Muscle of arm (tissue), 12 donors: Measurements from ENCODE around the gene NHS. TPM values are rescaled to one million over a fixed set of nuclear protein-coding genes. Genes with fewer than 3 reads are reported as not detected.
A peak's percentile ranks its signal among the peaks of the same experiment; 100 is the strongest.

Source experiments
- DNase-seq: peaks from one replicate; pipeline ENCODE4 v3.0.0-alpha.2; 2013
- polyA plus RNA-seq, 12 donors: library from polyadenylated mRNA; unstranded; fragments of 120-200 nt; gene quantifications; one replicate each; pipeline ENCODE4 v1.2.1, GENCODE V29; 2013; ENCODE audit not compliant: insufficient read length in 12 of 12

Gene NHS
- polyA plus RNA-seq, 12 donors, result 1.3 to 8.5 (median 2.1) TPM; not detected in 1

DNA sequence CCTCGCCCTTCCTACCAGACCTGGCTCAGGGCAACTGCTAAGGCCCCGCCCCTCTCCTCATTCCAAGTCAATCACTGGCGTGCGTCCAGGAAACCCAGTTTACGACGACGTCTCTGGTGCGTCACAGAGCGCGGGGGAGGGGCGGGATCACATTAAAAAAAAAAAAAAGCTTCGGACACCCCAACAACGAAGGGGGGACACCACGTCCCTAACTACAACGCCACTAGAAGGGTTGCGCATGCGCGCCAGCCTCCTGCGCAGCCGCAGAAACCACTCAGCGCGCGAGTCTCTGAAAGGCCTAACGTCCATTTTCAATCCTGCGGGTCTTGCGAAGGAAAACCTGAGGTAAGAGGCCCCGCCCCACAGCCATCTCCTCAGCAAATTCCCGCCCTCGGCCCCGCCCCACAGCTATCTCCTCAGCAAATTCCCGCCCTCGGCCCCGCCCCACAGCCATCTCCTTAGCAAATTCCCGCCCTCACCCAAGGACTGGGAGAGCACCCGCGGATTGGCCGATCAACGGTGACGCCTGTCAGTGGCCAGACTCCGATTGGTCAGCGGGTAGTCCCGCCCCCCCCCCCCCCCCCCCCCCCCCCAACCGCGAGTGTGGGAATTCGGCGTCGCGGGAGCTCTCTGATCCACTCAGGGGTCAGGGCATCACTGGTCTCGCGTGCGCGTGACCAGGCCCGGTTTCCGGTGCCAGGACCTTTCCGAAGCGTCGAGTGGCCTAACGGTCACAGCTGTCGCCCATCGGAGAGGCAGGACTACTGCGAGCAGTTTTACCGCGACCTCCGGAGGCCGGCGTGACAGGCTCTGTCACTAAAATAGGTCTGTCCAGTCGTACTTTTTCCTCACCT lies 362.1 kb downstream of the NHS start, which contains the start of gene SCML1:
Gene SCML1, plus strand, starts transcription at position 638 of the 854 bp plus-strand sequence. CDS start 6,694 bp downstream, outside the sequence.
- DNase-seq, result peak; percentile 94

DNA sequence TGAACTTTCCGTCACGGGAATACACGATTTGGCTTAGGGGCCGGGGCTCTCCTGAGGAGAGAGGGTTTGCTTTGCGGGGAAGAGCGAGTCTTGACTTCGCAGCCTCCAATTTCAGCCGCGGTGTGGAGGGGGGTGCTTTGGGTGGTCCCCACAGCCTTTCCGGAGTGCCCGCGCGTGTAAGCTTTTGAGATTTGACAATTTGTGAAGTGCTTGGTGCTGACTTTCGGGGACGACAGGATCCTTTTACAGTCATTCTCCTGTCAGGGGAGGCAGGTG lies 362.6 kb downstream of the NHS start:
- no peak for DNase-seq

DNA sequence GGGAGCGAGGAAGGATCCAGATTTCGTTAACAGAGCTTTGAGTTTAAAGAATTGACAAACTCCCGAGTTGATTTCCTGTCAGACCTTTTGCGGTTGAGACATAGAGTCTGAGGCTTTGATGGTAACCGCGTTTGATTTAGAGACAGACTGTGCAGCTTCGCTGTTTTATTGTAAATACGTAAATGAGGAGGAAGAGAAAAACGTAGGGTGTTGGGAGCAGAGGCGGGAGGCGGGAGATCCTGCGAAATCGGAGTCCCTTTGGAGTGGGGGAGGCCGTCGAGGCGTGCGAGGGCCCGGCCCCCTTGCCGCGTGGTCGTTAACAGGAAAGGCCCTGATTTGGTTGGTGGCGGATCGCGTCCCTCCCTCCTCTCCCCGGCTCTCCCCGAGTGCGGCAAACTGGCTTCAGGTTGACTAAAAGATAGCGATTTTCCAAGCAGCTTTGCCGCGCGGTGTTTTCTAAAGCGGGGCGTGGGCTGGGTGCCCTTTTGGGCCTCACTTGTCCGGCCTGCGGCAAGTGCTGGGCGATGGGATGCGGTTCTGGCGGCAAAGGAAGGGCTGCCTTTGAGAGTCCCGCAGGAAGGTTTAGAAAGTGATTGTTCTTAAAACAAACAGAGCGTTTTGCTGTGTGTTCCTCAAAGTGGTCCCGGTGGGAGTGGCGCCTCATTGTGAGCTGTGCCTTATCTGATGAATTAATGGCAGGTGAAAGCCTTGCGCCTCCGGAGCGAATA lies 363.1 kb downstream of the NHS start:
- DNase-seq, result peak; percentile 33

DNA sequence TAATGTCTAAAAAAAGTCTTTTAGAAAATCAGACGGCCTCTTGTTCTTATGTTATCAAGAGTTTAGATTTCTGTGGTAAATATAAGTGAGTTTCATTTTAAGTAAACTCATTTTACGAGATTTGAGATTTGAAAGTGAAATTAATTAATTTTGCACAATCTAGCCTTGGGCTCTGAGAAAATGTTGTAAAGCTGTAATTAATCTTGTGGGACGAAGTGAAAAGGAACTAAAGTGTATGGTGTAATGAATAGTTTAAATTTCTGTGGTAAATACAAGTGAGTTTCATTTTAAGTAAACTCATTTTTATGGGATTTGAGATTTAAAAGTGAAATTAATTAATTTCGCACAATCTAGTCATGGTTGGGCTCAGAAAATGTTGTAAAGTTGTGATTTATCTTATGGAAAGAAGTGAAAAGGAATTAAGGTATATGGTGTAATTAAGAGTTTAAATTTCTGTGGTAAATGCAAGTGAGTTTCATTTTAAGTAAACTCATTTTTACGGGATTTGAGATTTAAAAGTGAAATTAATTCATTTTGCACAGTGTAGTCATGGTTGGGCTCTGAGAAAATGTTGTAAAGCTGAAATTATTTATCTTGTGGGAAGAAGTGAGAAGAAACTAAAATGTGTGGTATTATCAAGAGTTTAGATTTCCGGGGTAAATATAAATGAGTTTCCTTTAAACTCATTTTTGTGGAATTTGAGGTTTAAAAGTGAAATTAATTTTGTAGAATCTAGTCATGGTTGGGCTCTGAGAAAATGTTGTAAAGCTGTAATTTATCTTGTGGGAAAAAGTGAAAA lies 363.9 kb downstream of the NHS start:
- DNase-seq, result no peak

DNA sequence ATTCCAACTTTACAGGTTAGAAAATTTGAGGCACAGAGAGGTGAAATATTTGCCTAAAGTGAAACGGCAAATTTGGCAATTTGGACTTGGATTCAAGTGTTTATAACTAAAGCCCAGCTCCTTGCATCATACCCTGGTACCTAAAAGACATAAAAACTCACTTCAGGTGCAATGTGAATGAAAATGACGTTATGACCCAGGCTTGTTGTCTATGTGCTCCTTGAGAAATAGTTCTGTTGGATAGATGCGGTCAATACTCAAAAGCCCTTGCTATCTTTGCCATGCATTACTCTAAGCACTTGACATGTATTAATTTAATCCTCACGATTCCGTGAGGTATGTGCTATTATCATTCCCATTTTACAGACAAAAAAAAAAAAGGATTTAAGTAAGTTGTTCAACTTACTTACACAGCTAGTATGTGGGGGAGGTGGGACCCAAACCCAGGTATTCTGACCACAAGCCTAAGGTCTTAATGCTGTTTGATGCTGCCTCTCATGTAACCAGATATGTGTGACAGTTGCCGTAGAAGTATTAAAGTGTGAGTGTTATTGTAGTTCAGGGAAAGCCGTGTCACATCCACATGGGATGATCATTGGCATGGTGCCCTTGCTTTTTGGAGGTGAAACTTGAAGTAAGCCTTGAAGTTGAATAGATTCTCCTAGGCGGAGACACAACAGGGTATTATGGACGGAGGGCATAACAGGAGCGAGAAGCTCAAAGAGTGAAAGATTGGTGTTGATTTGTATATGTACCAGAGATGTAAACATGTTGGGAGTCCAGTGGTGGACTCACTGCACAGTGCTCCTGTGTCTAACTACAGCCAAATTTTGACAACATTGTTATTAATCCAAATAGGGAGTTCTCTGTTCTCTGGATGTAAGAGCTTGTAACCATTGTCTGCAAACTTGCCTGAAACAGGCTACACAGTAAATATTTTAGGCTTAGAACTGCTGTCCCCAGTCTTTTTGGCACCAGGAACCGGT lies 365.4 kb downstream of the NHS start:
- DNase-seq, result no peak

DNA sequence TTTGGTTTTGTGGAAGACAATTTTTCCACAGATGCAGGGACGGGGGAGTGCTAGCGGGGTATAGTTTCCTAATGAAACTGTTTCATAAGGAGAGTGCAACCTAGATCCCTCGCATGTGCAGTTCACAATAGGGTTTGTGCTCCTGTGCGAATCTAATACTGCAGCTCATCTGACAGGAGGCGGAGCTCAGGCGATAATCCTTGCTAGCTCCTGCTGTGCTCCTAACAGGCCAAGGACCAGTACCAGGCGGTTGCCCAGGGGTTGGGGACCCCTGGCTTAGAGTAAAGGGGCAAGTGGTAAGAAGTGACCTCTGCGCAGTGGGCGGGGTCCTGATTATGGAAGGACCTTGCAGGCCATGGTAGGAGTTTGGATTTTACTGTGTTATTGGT lies 366.1 kb downstream of the NHS start:
- DNase-seq, result no peak

DNA sequence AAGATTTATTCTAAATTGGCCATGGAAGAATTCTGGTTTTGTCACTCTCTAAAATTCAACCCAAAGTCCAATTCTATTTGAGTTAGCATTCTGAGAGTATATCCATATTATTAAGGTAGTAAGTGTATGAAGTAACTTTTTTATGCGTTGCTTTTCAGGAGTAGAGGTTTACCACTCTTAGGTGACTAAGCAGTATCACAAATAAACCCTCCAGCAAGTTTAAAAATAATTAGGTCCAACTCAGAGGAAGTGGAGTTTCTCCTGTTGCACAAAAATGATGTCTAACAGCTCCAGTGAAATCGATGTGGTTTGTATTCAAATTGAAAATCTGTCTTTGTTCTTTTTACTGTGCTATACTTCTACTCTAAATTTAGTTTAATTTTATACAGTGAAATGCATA lies 368.9 kb downstream of the NHS start:
- DNase-seq, result no peak

DNA sequence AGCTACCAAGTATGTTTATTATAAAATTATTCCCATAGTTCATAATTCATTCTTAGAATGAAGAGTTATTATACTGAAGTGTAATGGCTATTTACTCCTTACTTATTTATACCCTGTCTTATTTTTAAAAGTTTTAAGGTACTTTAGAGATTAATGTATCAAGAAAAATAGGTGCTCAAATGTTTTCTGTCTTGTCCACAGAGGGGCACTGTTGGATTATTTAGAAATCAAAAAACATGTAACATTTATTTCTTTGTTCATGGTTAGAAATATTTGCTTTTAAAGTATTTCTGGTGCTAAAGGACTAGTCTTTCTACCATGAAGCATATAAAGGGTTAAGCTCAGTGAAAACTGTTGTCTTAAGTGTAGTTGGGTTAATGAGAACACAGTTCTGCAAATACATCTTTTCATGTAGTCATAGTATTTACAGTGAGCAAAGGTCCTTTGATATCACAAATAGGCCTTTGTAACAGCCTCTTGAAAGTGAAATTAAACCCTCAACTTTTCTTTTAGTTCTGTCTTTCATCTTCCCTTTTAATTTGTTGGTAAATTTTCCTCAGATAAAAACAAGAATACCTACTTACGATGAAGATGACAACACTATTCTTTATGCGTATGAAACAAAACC lies 370.0 kb downstream of the NHS start:
- no peak for DNase-seq

DNA sequence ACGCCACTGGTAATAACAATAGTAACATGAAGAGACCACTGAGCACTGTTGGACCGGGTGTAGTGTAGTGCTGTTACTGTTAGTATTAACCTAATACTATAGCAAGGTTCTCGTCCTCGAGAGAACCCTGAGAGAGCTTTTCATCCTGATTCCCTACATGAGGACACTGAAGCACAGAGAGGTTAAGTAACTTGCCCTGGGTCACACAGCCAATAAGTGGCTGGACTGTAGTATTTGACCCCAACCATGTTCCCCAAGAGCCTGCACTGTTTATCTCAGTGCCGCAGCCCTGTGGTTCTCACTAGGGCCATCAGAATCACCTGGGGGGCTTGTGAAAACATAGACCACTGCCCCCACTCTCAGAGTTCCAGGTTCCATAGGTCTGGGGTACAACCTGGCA lies 372.7 kb downstream of the NHS start:
- DNase-seq, result no peak

DNA sequence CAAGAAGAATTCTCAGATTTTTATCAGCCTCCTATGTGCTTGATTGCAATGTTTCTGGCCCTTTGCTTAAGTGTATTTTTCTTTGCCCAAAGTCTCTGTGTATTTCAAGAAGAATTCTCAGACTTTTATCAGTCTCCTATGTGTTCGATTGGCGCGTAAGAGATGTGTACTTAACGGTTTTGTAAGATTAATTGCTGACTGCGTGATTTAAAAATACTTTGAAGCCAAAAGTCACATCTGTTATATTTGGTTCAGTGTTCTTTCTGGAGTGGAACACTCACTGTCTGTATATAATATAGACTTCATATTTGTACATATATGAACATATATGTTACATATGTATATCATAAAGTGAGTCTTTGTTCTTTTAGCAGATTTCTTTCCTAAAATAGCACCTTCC lies 373.7 kb downstream of the NHS start:
- DNase-seq, result no peak

DNA sequence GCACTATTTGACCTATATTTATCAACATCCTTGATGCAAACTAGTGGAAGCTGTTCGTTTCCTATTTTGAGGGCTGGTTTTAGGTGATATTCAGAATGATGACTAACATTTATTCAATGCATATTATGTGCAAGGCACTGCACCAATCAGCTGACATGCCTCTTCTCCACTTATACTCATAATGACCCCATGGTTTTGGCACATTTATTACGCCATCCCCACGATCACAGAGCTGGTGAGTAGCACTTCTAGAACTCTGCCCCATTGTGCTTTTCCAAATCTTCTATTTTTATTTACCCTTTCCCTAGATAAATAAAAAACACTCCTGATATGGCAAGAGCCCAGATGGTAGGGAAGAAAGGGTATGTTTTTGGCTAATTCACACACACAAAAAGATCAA lies 375.4 kb downstream of the NHS start:
- no peak for DNase-seq

DNA sequence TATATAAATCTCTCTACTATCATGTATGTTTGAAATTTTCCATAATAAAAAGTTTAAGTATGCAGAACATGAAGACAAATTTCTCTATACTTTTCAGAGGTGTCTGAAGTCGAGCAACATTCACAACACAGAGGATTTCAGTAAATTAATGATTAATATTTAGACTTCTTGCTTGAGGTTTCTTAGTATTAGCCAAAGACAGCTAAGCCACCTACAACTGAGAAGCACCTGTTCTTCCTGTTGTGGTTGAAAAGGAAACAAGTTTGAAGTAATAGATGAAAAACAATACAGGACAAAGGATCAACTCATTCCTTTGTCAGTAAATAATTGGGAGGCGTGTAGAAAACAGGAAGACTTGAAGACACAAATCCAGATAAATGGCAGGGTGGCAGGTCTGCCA lies 383.4 kb downstream of the NHS start:
- DNase-seq, result no peak

DNA sequence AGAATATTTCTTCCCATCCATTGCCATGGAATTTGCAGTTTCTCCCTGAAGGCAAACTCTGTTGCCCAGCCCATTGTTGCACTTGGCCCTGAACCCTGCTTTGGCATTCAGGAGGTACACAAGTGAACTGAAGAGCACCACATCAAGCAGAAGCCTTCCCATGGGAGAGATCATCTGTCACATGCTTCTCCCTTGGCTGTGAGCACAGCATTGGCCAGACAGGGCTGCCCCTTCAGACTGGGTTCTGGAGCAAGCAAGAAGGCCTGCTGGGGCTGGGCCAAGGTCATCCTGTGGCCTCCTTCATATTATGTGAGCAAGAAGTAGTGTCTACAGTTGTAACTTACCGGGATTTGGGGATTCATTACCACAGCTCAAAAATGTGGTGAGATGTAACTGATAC lies 385.0 kb downstream of the NHS start:
- no peak for DNase-seq

DNA sequence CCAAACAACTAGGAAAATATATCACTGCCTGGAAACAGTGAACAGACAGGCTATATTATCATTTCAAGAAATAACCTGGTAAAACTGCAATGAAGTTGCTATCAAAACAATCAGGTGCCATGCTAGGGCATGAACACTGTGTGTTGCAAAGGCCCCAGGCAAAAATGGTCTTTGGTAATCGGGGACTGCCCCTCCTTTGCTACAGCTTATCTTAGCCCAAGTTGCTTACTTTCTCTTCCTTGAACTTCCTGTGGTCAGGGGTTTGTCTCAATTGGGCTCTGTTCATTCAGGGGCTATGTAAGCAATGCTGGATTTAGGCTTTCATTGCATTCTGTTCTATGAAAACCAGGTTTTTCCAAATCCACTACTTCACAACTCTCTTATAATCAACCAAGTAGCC lies 392.7 kb downstream of the NHS start:
- DNase-seq, result no peak

DNA sequence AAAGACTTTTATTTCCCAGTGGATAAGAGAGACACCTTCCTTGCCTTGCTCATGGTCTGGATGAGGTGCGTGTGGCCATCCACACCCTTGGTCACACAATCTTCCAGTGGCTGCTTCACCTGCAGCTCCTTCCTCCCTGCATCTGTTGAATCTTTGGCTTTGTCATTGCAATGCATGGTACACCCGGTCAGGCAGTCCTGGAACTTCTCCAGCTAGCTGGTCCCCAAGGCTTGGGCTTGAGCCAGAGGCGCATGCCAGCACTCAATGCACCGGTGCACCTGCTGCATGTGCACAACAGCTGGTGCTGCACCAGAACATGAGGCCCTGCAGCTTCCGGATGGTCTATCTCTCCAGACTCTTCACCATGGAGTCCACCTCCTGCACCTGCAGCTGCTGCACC lies 394.0 kb downstream of the NHS start:
- no peak for DNase-seq

DNA sequence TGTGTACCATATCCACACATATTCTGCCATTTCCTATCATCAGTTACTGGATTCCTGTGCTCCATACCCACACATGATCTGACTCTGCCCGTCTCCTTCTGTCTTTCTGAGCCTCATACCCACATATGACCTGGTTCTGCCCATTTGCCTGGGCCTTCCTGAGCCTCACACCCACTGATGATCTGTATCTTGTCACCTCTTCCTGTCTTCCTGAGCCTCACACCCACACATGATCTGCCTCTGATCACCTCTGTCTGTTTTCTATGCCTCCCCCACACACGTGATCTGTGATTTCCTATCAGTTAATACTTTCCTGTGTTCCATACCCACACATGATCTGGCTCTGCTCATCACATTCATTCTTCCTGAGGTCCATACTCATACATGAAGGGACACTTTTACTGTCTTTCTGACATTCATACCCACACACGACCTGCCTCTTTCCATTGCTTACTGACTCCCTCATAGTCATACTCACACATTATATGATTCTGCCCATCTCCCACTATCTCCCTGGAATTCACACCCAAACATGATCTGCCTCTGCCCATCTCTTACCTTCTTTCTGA lies 394.8 kb downstream of the NHS start:
- no peak for DNase-seq

DNA sequence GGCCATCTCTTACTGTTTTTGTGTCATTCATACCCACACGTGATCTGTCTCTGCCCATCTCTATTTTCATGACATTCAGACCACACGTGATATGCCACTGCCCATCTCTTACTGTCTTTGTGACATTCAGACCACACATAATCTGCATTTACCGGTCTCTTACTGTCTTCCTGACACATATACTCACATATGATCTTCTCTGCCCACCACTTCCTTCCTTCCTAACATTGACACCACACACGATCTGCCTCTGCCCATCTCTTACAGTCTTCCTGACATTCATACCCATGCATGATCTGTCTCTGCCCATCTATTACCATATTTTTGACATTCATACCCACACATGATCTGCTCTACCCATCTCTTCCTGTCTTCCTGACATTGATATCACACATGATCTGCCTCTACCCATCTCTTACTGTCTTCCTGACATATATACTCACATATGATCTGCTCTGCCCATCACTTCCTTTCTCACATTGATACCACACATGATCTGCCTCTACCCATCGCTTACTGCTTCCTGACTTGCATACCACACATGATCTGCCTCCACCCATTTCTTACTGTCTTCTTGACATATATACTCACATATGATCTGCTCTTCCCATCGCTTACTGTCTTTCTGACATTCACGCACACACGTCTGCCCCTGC lies 398.3 kb downstream of the NHS start:
- DNase-seq, result no peak

DNA sequence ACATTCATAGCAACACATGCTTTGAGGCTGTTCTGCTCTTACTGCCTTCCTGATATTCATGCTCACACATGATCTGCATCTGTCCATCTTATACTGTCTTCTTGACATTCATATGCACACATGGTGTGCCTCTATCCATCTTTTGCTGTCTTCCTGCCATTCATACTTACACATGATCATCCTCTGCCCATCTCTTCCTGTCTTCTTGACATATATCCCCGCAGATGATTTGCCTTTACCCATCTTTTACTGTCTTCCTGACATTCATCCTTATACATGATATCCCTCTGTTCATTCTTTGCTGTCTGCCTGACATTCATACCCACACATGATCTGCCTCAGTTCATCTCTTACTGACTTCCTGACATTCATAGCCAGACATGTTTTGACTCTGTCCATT lies 399.1 kb downstream of the NHS start:
- DNase-seq, result no peak

DNA sequence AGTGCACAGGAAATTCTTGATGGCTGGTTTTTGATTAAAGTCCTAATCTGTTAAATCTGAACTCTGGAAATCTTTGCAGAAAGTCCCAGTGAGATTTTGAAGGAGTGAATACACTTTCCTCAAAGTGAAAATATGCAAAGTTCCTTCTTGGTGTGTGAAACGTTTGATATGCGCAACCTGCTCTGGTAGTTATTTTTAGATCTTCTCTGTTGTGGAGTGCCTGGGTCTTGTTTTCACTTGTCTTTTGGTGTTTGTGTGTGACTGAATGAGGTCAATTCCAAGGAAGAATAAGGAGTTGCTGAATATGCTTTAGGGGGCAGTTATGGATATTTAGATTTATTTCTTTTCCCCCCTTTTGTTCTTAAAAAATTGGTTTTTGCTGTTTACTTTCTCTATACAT lies 404.0 kb downstream of the NHS start:
- no peak for DNase-seq

DNA sequence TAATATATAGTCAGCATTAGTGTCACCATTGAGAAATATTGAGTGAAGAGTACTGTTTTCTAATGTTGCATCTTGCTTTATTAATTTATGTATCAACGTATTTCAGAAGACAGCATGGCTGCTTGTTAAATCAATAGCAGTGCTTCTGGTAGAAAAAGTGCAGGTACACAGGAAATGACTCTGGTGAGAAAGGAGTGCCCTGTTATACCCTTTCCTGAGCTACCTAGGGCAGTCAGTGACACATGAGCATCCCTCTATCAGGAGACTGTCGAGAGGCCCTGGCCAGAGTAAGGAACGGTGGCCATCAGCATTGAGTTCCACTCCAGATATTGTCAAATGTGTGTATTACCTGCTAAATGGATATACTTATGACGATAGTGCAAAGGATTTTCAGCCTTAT lies 404.4 kb downstream of the NHS start:
- DNase-seq, result no peak
